Ramos (cell line): ENCODE measurements around the gene TXNDC12.
"Not testable (repeated sequence)": the region's sequence is repeated elsewhere in the genome, so short reads cannot be mapped to it uniquely, and the experiment has no call there.

Experiments used
- in situ Hi-C: fragments of 300-500 bp; cut with MboI; formaldehyde crosslinking; loops from one replicate; pipeline ENCODE4 v1.14.3; 2022; ENCODE audit warnings: low sequenced_read_pairs; ENCODE audit not compliant: unreplicated experiment

Gene TXNDC12

DNA sequence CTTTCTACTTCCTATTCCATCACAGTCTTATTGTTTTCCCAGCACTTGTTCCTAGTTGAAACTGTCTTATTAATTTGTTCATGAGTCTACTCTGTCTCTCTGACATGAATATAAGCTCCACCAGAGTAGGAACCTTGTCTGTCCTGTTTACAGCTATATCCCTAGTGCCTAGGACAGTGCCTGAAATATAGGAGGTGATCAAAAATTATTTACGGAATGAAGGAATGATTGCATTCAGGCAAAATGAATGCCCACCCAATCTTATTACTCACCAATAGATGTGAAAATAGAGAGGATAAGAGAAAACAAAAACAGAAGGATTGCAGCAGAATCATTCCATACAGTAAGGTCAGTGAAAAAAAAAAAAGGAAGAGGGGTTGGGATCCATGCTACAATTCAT is 1.1 kb downstream of the TXNDC12 start:
- in situ Hi-C loops = no loop called here

DNA sequence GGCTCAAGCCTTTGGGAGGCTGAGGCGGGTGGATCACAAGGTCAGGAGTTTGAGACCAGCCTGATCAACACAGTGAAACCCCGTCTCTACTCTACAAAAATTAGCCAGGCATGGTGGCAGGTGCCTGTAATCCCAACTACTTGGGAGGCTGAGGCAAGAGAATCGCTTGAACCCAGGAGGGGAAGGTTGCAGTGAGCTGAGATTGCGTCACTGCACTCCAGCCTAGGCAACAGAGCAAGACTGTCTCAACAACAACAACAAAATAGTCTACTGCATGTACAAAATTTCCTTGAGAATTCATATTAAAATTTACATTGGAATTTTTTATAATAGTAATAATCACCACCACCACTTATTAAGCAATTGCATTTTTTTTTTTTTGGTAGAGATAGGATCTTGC is 5.7 kb downstream of the TXNDC12 start:
- in situ Hi-C loops = not testable (repeated sequence)

GRCh38 chr1:52045666-52046195 is 9.3 kb downstream of the TXNDC12 start:
- in situ Hi-C loops = not testable (repeated sequence)

- in situ Hi-C loops = no loop called here
Observed at GRCh38 chr1:52045236-52045635, 9.8 kb downstream of the TXNDC12 start.

DNA sequence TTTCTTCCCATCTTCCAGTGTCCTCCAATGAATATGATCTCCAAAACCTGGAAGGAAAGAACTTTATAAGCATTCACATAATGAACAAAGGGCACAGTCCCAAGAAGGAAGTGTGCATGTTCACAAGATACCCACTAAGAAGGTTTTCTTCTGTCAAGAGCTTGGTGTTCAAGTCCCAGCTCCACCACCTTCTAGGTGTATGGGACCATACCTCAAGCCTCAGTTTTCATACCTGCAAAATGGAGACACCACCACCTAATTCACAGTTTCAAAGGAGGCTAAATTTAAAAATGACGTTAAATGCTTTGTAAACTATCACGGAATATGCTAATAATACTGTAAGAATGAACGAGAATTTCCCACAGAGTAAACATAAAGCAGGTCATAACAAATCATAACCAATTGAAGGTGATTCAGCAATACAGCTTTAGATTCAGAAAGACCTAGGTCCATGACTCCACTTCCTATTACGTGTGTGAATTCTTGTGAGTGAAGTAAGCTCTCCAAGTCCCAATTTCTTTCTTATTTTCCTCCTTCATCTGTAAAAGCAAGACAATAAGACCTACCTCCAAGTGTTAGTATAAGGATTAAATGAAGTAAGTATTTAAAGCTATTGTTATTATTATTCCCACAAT is 13.3 kb downstream of the TXNDC12 start:
- in situ Hi-C loops = no loop called here

DNA sequence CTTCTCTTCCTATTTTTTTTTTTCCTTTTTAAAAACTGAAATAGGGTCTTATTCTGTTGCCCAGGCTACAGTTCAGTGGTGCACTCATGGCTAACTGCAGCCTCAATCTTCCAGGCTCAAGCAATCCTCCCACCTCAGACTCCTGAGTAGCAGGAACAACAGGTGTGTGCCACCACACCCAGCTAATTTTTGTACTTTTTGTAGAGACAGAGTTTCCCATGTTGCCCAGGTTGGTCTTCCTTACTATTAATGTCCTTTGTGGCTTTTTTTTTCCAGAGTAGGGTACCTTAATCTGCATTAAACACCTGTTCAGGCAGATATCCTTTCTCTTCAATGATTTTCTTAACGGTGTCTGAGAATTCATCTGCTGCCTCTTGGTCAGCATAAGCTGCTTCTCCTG is 17.1 kb downstream of the TXNDC12 start:
- in situ Hi-C loops = no loop called here

DNA sequence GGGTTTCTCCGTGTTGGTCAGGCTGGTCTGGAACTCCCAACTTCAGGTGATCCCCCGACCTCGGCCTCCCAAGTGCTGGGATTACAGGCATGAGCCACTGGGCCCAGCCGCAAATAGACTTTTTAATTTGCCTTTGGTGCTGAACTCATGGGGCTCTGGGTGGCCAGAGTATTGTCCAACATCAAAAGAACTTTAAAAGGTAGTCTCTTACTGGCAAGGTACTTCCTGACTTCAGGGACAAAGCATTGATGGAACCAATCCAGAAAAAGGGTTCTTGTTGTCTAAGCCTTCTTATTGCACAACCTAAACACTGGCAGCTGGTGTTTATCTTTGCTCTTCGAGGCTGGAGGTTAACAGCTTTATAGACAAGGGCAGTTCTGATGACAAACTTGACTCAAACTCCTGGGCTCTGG is 17.6 kb downstream of the TXNDC12 start:
- in situ Hi-C loops = no loop called here

DNA sequence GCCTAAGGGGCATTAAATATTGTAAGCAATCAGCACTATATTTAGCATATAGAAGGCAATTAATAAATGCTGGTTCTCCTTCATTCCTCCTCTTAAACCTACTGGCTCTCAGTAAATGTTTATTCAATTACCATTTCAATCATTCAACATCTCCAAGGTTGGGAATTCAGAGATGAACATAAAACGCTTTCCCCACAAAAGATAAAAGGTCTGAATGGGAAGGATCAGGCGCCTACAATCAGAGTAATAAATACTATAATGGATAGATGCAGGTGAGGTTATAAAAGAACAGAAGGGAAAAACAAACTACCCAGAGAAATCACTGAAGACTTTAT is 21.0 kb downstream of the TXNDC12 start:
- in situ Hi-C loops = no loop called here

GRCh38 chr1:52033190-52034049 is 21.6 kb downstream of the TXNDC12 start, which contains the start of gene KTI12:
TSS of gene KTI12 (minus strand) at chr1:52033810. CDS start at chr1:52033761, 49 bp downstream.
- in situ Hi-C loops = no loop called here

- in situ Hi-C loops = no loop called here
Observed at GRCh38 chr1:52032785-52033131, 22.2 kb downstream of the TXNDC12 start.

- in situ Hi-C loops = no loop called here
Observed at GRCh38 chr1:52032124-52032784, 22.7 kb downstream of the TXNDC12 start.

GRCh38 chr1:52028839-52029238 is 26.2 kb downstream of the TXNDC12 start:
- in situ Hi-C loops = not testable (repeated sequence)

GRCh38 chr1:52028328-52028727 is 26.7 kb downstream of the TXNDC12 start:
- in situ Hi-C loops = no loop called here

DNA sequence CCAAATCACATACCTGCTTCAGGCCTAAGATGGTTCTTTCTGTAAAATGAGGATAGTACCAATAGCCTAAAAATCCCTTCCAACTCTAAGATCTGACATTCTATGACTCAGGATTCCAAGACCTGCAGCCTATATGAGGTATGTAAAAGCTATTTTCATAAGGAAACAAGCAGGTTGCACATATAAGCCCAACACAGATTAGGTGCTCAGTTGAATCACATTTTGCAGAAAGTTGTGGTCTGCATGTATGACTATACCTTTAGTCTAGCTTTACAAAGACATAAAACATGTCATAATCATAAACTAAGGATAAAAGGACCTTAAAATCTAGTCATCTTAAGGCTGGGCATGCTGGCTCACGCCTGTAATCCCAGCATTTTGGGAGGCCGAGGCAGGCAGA is 28.7 kb downstream of the TXNDC12 start:
- in situ Hi-C loops = no loop called here

GRCh38 chr1:52022133-52022532 is 32.9 kb downstream of the TXNDC12 start:
- in situ Hi-C loops = no loop called here

GRCh38 chr1:52008071-52008809 is 46.8 kb downstream of the TXNDC12 start:
- in situ Hi-C loops = no loop called here

GRCh38 chr1:52007215-52008002 is 47.6 kb downstream of the TXNDC12 start:
- in situ Hi-C loops = no loop called here

DNA sequence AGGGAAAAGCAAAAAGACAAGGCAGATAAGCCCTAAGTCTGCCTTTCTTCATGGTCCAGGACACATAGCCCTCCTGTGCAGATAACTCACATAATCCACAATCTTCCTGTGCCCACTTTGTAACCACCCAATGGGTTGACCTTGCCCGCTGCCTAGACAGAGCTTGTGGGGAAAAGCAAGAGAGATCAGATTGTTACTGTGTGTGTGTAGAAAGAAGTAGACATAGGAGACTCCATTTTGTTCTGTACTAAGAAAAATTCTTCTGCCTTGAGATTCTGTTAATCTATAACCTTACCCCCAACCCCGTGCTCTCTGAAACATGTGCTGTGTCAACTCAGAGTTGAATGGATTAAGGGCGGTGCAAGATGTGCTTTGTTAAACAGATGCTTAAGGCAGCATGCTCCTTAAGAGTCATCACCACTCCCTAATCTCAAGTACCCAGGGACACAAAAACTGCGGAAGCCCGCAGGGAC is 48.9 kb downstream of the TXNDC12 start:
- in situ Hi-C loops = not testable (repeated sequence)

- in situ Hi-C loops = not testable (repeated sequence)
Observed at GRCh38 chr1:52005548-52005947, 49.4 kb downstream of the TXNDC12 start.
